CD4-positive, alpha-beta T cell treated with Interleukin-17A for 1 hour (primary cell): Measurements from ENCODE around the gene TADA2B.

Experiments used
- DNase-seq: peaks from one replicate; pipeline ENCODE4 v3.0.0-alpha.2; 2020

The TADA2B gene

GRCh38 chr4:7042503-7043283, 479 bp upstream of the TADA2B start:
- DNase-seq: peak; percentile 95

- DNase-seq: no peak
Measured at GRCh38 chr4:7044137-7044930, 1.2 kb downstream of the TADA2B start.

- DNase-seq: no peak
Measured at GRCh38 chr4:7045553-7045952, 2.4 kb downstream of the TADA2B start.

- no peak for DNase-seq
Measured at GRCh38 chr4:7045961-7046921, 3.1 kb downstream of the TADA2B start.

GRCh38 chr4:7046971-7047370, 3.8 kb downstream of the TADA2B start:
- no peak for DNase-seq

GRCh38 chr4:7048642-7049041, 5.5 kb downstream of the TADA2B start:
- no peak for DNase-seq

GRCh38 chr4:7049295-7049694, 6.1 kb downstream of the TADA2B start:
- no peak for DNase-seq

GRCh38 chr4:7049739-7050138, 6.6 kb downstream of the TADA2B start:
- no peak for DNase-seq

- no peak for DNase-seq
Measured at GRCh38 chr4:7050481-7051143, 7.4 kb downstream of the TADA2B start.

GRCh38 chr4:7051144-7051495, 7.9 kb downstream of the TADA2B start:
- no peak for DNase-seq

- no peak for DNase-seq
Measured at GRCh38 chr4:7051905-7052304, 8.7 kb downstream of the TADA2B start.

- DNase-seq: no peak
Measured at GRCh38 chr4:7052313-7052712, 9.1 kb downstream of the TADA2B start.

- no peak for DNase-seq
Measured at GRCh38 chr4:7052923-7053715, 9.9 kb downstream of the TADA2B start.

GRCh38 chr4:7054106-7054880, 11.1 kb downstream of the TADA2B start:
- no peak for DNase-seq

- DNase-seq: no peak
Measured at GRCh38 chr4:7055111-7055989, 12.2 kb downstream of the TADA2B start.

- DNase-seq: no peak
Measured at GRCh38 chr4:7055990-7056325, 12.8 kb downstream of the TADA2B start.

GRCh38 chr4:7058792-7059191, 15.6 kb downstream of the TADA2B start:
- no peak for DNase-seq

- DNase-seq: no peak
Measured at GRCh38 chr4:7059662-7060061, 16.5 kb downstream of the TADA2B start.

- DNase-seq: no peak
Measured at GRCh38 chr4:7060346-7061150, 17.4 kb downstream of the TADA2B start.
